ENCODE results near the gene NANOG. TPM values are rescaled to one million over a fixed set of nuclear protein-coding genes. Genes with fewer than 3 reads are reported as not detected.

Gene NANOG
- total RNA-seq, 6 donors from 2014 or later, result 0.37 to 0.54 TPM; not detected in 4

Small RNAs within 50 kb of the gene (small RNA-seq; reads per million reads assigned to genes)
- 0 reads per million in 4 donors for gene RF00019

Other genes starting within 250 kb of the NANOG start
- gene APOBEC1, start 123.5 kb upstream of the NANOG start, total RNA-seq, result not detected
- gene GDF3, start 93.6 kb upstream of the NANOG start, total RNA-seq, result under 1 TPM in 1 of 6 donors, not detected in 5; 0.20 TPM
- gene DPPA3, start 78.0 kb upstream of the NANOG start, total RNA-seq, result not detected
- gene CLEC4C, start 42.0 kb upstream of the NANOG start, total RNA-seq, result not detected
- not detected for gene NANOGNB, start 24.2 kb upstream of the NANOG start, total RNA-seq
- gene SLC2A14, start 83.5 kb downstream of the NANOG start, total RNA-seq, result 1 to 10 TPM in 1 of 6 donors, under 1 TPM in 1, not detected in 4; 0.17 to 3.2 TPM
- gene SLC2A3, start 146.8 kb downstream of the NANOG start, total RNA-seq, result 100 to 1,000 TPM in 2 of 6 donors, 10 to 100 TPM in 4; 43.0 to 148 (median 63.4) TPM
- gene FOXJ2, start 243.3 kb downstream of the NANOG start, total RNA-seq, result 10 to 100 TPM; 14.7 to 25.1 (median 18.4) TPM

Measured in upper lobe of left lung (tissue), 6 donors.